HG03039 (cell line): ENCODE results near the gene ZNF41.
"Not testable (repeated sequence)": the region's sequence is repeated elsewhere in the genome, so short reads cannot be mapped to it uniquely, and the experiment has no call there.

Experiments used
- ATAC-seq: cut with Tn5 transposase; IDR thresholded peaks from one replicate; pipeline ENCODE4 v1.9.1; 2021; ENCODE audit warnings: mild to moderate bottlenecking, moderate library complexity; ENCODE audit not compliant: unreplicated experiment

ZNF41 gene

GRCh38 chrX:47492133-47492532, 9.1 kb upstream of the ZNF41 start:
- not testable (repeated sequence) for ATAC-seq

GRCh38 chrX:47489507-47490275, 6.7 kb upstream of the ZNF41 start:
- ATAC-seq: no peak

GRCh38 chrX:47484885-47485284, 1.9 kb upstream of the ZNF41 start:
- no peak for ATAC-seq

- no peak for ATAC-seq
Measured at GRCh38 chrX:47483306-47484268, 565 bp upstream of the ZNF41 start.

- ATAC-seq: no peak
Measured at GRCh38 chrX:47482065-47482511, 934 bp downstream of the ZNF41 start.

GRCh38 chrX:47481160-47481559, 1.9 kb downstream of the ZNF41 start:
- no peak for ATAC-seq

- no peak for ATAC-seq
Measured at GRCh38 chrX:47480576-47480975, 2.4 kb downstream of the ZNF41 start.

GRCh38 chrX:47475476-47475875, 7.5 kb downstream of the ZNF41 start:
- ATAC-seq: no peak

GRCh38 chrX:47467106-47467505, 15.9 kb downstream of the ZNF41 start:
- ATAC-seq: no peak

- no peak for ATAC-seq
Measured at GRCh38 chrX:47460561-47460960, 22.5 kb downstream of the ZNF41 start.

GRCh38 chrX:47458528-47458927, 24.5 kb downstream of the ZNF41 start:
- no peak for ATAC-seq

GRCh38 chrX:47456080-47456479, 26.9 kb downstream of the ZNF41 start:
- no peak for ATAC-seq

- ATAC-seq: no peak
Measured at GRCh38 chrX:47452112-47452511, 30.9 kb downstream of the ZNF41 start.

GRCh38 chrX:47448165-47448806, 34.7 kb downstream of the ZNF41 start:
- ATAC-seq: no peak

GRCh38 chrX:47447607-47448006, 35.4 kb downstream of the ZNF41 start:
- ATAC-seq: no peak

- ATAC-seq: no peak
Measured at GRCh38 chrX:47446971-47447370, 36.1 kb downstream of the ZNF41 start.

- no peak for ATAC-seq
Measured at GRCh38 chrX:47446431-47446830, 36.6 kb downstream of the ZNF41 start.

GRCh38 chrX:47430925-47431324, 52.1 kb downstream of the ZNF41 start:
- ATAC-seq: no peak

GRCh38 chrX:47422444-47422843, 60.6 kb downstream of the ZNF41 start:
- ATAC-seq: no peak

GRCh38 chrX:47420962-47421361, 62.1 kb downstream of the ZNF41 start:
- no peak for ATAC-seq

GRCh38 chrX:47420265-47420664, 62.8 kb downstream of the ZNF41 start:
- no peak for ATAC-seq
